Kidney capillary endothelial cell (primary cell): ENCODE results near the gene NBAS.

Source experiments
- DNase-seq: peaks from one replicate; pipeline ENCODE4 v3.0.0-alpha.2; 2018; ENCODE audit warnings: low spot score

NBAS gene

DNA sequence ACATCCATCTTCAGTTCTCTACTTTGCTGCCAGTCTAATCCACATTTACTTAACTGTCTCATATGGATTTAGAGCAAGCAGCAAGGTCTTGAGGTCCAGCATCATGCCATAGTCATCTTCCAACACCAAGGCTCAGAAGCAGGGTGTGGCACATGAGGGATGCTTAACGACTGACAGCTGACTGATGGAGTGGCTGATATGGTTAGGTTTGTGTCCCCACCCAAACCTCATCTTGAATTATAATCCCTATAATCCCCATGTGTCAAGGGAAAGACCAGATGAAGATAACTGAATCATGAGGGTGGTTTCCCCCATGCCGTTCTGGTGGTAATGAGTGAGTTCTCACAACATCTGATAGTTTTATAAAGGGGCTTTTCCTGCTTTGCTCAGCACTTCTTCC, 257.3 kb downstream of the NBAS start:
- DNase-seq, result no peak

DNA sequence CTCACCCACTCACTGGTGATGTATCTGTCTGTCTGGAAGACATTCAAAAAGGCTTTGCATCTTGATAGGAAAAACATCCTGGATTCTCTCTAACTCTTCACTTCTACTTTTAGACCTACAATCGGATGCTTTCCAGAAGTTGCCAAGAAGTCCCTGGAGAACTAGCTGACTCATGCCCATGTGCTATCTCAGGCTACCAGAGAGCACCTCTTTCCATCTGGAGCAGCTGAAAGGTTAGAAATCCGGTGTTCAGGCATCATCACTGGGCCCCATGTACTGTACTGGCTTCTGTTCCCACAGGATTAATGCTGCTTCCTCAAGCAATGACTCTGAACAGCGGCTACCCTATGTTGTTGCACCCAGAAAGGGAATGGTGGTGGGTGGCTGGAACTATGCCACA, 259.0 kb downstream of the NBAS start:
- DNase-seq, result no peak

DNA sequence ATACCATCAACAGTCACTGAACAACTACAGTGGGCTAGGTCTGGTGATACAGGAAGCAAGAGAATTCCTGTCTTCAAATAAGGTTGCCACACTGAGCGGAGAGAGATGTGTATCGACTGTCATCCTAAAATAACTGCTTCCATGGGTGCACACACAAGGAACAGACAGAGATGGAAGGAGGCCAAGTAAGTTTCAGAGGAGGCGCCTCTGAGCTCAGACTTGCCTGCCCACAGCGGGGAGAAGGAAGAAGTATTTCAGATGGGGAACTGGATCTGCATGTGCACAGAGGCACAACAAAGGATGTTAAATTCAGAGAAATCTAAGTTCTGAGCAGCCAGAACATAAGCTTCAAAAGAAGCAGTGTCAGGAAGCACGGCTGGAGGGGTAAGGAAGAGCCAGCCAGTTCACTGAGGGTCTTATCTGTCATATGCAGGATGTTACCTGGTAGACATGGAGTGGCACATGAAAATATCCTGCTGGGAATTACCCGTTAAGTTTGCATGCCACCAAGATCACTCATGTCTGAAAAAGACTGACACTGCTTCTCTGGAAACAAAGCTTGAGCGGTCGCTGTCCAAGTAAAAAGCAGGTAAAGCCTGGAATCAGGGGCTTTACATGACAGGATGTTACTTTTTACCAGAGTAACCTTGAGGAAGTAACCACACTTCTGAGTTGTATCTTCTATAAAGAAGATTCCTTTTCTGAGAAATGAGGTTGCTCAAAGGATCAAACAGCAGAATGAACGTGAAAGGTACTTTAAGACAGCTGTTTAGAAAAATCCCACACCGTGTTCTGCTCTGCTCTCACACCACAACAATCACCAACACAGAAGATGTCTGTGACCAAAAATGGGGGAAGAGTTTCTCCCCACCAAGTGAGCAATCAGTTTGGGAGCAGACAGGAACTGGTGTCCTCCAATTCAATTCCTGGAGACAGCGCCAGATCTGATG, 260.2 kb downstream of the NBAS start:
- DNase-seq, result no peak

DNA sequence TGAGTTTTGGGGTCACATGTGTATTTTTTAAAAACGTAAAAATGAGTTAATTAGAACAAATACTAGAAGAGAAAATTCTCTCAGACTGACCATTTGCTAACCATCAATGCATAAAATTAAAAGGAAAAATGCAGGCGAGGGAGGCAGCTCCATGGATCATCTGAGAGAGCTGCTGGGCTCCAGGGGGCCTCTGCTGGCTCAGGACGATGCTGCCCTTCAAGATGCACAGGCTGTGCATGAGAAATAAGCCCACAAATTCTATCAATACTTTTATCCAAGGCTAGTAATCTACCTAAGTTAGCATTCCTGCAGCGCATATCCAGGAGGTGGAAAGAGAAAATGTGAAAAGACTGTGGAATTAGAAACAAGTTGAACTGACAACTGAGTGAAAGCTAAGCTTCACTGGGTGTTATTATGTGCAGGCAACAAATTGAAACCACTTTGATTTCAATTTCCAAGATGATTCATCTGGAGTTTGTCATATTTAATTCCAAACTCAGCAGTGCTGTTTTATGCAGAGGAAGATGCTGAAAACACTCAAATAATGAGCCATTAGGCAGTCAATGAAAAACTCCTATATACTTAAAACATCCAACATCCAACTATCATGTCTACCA, 261.1 kb downstream of the NBAS start:
- DNase-seq, result no peak

DNA sequence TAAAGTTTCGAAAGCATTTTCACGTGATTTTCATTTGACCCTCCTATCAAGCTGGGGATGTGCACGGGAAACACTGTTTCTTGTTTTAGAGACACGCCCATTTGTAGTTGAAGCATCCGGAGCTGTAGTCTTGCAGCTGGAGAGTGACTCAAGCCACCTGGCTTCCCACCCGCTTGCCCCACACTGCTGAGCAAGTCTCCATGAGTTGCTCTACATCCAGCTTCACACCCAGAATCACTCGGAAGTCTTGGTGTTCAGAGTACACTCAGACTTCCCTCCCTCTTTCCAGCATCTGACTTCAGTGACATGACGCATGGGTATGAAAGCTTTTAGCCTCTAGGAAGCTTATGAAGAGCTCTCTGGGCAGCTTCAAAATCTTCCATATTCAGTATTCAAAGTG, 262.4 kb downstream of the NBAS start:
- DNase-seq, result no peak

DNA sequence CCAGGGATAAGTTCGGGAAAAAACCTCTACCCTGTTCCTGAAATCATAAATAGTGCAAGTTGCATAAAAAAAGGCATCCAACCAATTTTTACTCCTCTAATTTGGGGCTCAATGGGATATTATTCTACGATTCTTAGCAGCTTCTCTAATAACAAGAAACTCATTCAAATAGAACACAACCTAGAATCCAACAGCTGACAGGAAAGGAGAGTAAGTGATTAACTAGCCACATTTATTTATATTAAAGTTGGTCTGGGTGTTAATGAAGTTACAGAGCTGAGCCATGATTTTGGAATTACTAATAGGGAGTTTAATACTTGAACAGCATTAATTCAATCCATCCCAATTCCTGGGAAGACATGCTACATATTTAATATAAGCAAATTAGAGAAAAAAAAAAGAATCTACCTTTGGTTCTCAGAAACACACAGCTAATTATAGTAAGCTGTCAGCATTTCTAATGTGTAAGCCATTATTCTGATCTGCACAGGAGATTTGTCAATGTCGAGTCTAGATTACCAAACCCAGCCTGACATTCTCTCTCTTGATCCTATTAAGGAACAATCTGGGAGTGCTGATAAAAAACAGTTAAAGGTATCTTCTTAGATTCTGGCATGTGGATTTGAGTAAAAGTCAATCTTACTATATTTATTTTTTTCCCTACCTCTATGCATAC, 267.7 kb downstream of the NBAS start:
- DNase-seq, result no peak

DNA sequence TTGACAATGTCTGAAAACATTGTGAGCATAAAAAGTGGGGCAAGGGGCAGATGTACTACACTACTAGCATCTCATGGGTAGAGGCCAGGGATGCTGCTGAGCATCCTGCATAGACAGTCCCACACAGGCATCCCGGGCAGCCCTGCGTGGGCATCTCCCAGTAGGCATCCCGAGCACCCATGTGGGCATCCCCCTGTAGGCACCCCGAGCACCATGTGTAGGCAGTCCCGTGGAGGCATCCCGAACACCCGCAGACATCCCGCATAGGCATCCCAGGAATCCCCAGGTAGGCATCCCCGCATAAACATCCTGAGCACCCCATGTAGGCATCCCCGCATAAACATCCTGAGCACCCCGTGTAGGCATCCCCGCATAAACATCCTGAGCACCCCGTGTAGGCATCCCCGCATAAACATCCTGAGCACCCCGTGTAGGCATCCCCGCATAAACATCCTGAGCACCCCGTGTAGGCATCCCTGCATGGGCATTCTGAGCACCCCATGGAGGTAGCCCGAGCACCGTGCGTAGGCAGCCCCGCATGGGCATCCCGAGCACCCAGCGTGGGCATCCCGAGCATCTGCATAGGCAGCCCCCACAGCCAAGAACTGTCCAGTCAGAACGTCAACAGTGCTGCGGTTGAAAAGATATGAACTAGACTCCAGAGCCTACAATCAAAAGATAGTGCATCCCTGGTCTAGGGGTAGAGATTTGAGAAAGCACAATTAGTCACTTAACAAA, 273.5 kb downstream of the NBAS start:
- no peak for DNase-seq

DNA sequence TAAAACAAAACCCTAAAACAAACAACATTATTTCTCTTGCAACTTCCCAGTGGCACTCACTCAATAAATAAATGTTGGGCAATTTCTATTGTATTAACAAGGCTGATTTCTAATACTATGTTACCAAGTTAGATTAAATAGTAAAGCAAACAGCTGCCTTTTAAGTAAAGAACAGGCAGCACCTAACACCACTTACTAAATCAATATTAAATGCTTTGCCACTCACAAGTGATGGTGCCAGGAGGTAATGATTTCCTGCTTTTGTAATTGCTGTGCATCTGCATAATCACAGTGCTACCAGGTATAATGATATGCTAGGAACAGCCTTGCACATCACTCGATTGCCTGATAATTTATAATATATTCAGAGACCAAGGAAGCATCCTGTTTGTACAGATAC, 276.5 kb downstream of the NBAS start:
- no peak for DNase-seq

DNA sequence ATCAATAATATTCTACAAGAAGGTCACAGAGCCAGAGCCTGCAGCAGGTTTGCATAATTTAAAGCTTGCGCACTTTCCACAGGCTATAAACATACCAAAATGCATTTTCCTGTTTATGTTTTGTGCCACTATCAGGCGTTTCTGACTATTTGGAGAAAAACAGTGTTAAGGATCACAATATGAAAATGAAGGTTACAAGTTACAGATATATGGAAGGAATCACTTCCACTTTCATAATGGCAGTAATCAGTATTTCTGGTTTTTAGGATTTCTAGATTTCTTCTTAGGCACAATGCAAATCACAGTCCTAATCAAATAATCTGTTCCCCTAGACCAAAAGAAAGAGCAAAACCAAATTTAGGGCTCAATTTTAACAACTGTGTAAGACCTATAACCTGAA, 279.5 kb downstream of the NBAS start:
- no peak for DNase-seq

DNA sequence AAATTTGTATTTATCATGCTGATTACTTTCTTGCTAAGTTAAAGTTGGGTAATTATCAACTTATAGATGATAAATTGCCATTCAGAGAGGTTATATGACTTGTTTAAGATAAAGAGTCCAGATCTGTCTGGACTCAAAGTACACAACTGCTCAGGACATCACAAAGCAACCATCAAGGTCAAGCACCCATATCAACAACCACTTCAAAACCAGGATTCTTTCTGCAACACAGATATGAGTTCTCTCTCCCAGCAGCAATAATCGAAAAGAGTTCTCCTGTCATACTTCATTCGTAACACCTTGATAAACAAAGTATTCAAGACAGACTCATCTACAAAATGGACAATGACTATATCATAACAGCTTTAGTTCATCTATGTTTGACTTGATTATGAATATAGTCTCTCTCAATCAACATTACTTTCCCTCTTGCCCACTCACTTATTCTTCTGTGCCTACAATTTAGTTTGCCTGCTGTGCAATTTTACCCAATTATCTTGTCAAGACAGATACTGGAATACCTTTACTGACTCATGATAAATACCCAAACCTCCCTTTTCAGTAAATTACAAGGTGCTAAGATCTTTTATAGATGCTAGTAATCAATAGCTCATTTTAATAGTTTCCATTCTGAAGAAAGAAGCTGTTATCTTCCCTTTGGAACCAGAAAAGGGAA, 281.8 kb downstream of the NBAS start:
- DNase-seq, result no peak

DNA sequence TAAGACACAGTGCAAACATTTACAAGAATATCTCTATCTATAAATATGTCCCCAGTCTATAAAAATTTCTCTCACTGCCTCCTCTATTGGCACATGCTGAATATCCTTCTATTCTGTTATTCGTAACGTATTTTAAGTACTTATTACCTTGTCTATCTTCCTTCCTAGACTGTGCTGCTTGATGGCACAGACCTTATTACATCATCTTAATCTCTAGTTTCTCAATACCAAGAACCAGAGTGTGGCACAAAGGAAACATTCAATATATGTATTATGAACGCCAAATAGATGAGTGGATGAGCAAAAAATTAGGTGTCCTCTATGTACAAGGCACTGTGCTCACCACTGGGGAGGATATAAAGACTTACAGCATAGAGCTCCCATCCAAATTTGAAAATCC, 282.8 kb downstream of the NBAS start:
- DNase-seq, result no peak

DNA sequence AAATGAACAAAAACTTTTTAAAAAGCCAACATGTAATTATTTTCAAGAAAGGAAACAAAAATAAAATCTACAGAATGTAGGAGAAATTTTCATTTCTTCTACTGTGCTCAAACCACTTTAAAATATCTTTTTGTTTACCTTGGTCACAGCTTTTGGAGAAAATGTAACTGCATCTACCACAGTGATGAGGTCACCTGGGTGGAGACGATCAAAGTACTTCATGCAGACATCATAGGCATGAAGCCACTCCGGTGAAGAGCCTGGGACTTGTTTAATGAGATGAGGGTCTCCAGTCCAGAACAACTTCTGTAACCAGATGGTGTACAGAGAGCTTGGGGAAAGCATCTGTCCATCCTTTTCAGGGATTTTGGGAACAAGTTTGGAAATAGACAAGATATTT, 285.8 kb downstream of the NBAS start:
- no peak for DNase-seq

DNA sequence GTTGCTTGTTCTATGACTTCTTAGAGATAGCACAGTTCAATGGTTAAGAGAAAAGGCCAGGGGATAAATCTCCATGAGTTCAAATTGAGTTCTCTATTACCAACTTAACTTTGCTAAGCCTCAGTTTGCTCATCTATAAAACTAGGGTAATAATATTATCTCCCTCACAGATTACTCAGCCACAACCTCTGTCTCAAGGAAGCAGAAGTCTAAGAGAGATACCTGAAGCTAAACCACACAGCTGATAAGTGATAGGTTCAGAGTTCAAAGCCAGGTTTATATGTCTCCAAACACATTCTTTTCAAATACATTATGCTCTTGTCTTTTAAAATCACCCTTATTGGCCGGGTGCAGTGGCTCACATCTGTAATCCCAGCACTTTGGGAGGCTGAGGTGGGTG, 287.7 kb downstream of the NBAS start:
- DNase-seq, result no peak

DNA sequence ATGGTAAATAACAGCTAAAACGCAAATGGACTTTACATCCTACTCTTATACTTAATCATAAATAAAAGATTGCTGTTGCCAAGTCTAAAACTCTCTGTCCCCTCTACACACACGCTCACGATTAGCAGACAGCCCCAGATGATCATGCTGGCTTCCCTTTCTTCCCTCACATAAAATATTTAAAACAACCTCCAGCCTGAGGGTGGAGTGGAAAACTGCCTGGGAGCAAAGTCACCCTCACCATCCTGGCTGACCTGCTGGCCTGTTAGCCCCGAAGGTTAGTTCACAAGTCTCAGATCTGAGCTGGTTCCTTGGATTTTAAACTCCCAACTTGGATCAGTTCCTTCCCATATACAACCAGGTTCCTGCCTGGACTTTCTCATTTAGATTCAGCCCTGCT, 288.2 kb downstream of the NBAS start:
- DNase-seq, result no peak

DNA sequence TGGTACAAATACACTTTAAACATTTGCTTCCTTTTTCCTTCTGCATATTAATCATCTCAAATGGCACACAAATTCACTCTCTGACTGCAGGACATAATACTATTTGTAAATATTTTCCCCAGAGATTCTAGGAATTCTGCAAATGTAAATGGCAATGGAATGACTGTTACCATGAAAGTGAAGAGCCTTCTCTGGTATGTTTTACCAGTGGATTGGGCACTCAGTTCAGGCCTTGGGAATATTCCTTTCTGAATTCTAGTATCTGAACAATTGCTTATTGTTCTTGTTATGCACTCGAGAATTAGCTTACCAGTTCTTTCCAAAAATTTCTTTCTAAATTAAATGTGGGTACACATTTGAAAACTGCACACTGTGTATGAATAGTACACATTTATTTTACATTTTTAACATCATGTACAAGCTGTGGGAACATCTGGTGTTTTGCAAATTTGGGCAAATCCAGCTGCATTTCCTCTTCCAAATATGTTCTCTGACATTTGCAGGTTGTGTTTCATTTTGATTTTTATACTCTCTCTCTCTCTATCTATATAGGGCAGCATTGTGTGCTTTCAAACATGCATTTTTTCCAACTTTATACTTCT, 289.1 kb downstream of the NBAS start:
- no peak for DNase-seq

DNA sequence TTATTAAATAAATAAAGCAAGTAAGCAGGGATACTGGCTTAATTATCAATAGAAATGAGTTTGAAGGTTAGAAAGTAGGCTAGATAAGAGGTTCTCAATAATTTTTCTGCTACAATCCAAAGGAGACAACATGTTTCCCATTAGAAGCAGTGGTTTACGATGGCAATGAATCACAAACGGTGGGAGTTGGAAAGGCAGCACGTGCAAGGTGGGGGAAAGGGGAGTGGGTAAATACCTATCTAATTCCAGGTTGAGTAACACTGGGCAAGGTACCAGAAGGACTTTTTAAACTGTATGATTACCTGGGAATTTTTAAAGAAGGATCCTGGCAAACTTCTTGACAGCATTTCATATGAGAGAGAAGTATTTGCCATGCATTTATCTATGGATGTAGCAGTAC, 289.9 kb downstream of the NBAS start:
- DNase-seq, result no peak

DNA sequence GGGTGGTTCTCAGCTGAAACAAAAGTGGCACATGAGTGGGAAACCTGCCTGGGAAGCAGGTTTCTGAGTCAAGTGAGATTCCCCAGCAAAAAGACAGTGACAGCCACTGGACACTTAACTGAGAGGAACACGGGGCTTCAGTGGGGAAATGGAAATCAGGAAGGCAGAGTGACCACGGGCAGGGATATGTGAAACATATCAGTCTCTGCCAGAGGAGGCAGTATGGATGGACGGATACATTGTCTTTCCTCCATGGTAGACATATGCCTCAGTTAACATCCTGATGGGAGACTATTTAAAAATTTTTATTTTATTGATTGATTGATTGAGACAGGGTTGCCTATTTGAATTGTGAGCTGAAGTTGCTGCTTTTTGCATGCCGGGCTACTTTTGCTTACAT, 292.1 kb downstream of the NBAS start:
- DNase-seq, result no peak

DNA sequence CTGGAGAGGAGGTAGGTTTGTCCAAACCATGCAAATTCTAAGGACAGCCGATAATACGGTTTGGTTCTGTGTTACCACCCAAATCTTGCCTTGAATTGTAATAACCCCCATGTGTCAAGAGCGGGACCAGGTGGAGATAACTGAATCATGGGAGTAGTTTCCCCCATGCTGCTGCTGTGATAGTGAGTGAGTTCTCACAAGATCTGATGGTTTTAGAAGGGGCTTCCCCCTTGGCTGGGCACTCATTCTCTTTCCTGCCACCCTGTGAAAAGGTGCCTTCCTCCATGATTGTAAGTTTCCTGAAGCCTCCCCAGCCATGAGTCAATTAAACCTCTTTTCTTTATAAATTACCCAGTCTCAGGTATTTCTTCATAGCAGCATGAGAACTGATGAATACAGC, 295.2 kb downstream of the NBAS start:
- DNase-seq, result no peak

DNA sequence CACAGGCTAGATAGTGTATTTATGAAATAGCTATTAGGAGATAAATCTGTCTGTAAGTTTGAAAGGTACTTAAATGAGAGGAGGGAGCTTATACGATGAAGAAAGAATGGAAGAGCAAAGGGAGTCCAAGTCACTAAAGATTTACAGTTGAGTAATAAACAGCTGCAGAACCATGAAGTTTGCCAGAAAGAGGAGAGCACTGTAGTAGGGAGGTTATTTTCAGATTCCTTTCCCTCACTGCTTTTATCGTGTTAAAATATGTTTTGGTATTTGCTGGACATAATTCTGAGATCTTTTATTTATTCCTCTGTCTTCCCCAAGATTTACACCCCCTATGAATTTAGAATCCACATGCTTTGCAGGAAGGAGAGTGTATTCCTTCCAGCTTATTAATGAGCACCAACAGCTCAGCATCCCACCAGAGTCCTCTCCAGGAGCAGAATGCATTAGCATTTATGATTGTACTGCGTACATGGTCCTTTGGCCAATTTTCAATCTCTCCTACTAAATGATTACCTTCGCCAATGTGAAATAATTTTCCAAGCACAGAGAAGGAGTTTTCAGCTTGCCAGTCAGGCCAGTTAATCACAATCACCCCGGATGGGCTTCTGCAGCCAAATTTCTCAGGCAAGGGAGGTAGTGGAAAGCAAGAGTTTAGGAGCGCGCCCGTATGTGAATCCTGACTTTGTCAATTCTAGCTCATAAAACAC, 297.0 kb downstream of the NBAS start:
- no peak for DNase-seq

DNA sequence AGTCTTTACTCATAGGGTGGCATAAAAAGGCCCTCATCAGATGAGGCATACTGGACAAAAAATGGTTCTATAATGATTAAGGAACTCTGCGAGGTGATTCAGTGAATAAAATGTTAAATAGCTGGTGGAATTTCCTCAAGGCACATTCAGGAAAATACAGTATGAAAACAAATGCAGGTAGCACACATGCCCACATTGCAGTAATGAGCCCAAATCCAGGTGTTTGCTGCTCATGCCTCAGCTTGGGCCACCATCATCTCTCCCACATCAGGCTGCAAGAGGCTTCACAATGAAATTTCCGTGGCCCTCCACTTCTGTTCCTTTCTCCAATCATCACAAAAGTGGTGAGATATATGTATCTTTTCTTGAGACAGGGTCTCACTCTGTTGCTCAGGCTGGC, 298.3 kb downstream of the NBAS start:
- no peak for DNase-seq

DNA sequence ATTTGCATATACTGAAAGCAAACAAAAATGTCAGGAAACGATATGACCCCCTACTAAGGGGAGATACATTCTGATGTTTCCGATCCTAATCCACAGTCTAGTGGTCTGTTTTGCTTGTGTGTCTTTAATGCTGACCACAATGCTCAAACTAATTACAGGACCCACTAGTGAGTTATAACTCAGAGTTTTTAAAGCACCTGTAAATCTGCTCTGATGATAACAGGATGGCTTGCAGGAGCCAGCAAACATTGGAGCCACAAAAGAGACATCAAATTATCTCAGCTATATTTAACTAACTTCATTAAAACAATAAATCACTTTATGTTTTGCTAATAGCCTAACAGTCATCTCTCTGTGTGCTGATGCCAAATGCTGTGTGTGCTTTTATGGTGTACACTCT, 300.3 kb downstream of the NBAS start:
- no peak for DNase-seq
